Testis (tissue), 2 donors: ENCODE results near the gene ABT1.

Source experiments
- POLR2A ChIP-seq: fragments of 450-650 bp; IDR thresholded peaks from one replicate; pipeline ENCODE4 v1.6.1; 2017; ENCODE audit warnings: antibody characterized with exemption, mild to moderate bottlenecking, moderate library complexity
- TF ChIP-seq, protein P1 (sequence below), 3 experiments: fragments of 450-650 bp in 2 of 3; fragments of 200-600 bp in 1 of 3; sonication (generic) in 1 of 3; IDR thresholded peaks; one replicate each; pipeline ENCODE4 v1.5.1; 2016 to 2019; ENCODE audit warnings: antibody characterized with exemption in 3 of 3, mild to moderate bottlenecking in 2 of 3, moderate library complexity in 1 of 3

- TF ChIP-seq, protein P1, sequence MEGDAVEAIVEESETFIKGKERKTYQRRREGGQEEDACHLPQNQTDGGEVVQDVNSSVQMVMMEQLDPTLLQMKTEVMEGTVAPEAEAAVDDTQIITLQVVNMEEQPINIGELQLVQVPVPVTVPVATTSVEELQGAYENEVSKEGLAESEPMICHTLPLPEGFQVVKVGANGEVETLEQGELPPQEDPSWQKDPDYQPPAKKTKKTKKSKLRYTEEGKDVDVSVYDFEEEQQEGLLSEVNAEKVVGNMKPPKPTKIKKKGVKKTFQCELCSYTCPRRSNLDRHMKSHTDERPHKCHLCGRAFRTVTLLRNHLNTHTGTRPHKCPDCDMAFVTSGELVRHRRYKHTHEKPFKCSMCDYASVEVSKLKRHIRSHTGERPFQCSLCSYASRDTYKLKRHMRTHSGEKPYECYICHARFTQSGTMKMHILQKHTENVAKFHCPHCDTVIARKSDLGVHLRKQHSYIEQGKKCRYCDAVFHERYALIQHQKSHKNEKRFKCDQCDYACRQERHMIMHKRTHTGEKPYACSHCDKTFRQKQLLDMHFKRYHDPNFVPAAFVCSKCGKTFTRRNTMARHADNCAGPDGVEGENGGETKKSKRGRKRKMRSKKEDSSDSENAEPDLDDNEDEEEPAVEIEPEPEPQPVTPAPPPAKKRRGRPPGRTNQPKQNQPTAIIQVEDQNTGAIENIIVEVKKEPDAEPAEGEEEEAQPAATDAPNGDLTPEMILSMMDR (IDR thresholded peaks at IDR 0.05): no peak
- no peak for TF ChIP-seq POLR2A
Observed at GRCh38 chr6:26571592-26572296, 25.0 kb upstream of the ABT1 start.
